Activated CD4-positive, alpha-beta T cell treated with anti-CD3 and anti-CD28 coated beads for 48 hours (primary cell): Measurements from ENCODE around the gene KRTAP10-2.
A peak's percentile ranks its signal among the peaks of the same experiment; 100 is the strongest.

Experiments used
- DNase-seq: peaks from one replicate; pipeline ENCODE4 v3.0.0-alpha.2; 2020

The KRTAP10-2 gene

DNA sequence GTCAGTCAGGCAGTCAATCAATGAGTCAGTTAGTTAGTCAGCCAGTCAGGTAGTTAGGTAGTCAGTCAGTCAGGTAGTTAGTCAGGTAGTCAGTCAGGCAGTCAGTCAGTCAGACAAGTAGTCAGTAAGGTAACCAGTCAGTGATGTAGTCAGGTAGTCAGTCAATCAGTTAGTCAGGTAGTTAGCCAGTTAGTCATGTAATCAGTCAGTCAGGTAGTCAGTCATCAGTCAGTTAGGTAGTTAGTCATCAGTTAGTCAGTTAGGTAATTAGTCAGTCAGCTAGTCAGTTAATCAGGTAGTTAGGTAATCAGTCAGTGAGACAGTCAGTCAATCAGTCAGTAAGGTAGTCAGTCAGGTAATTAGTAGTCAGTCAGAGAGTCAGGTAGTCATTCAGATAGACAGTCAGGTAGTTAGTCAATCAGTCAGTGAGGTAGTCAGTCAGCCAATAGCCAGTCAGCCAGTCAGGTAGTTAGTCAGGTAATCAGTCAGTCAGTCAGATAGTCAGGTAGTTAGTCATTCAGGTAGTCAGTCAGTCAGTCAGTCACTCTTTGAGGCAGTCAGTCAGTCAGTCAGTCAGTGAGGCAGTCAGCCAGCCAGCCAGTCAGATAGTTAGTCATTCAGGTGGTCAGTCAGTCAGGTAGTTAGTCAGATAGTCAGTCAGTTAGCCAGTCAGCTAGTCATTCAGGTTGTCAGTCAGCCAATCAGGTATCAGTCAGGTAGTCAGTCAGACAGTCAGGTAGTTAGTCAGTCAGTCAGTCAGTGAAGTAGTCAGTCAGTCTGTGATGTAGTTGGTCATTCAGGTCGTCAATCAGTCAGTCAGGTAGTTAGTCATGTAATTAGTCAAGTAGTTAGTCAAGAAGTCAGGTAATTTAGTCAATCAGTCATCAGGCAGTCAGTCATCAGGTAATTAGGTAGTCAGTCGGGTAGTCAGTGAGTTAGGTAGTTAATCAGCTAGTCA, 26.6 kb downstream of the KRTAP10-2 start:
- no peak for DNase-seq

DNA sequence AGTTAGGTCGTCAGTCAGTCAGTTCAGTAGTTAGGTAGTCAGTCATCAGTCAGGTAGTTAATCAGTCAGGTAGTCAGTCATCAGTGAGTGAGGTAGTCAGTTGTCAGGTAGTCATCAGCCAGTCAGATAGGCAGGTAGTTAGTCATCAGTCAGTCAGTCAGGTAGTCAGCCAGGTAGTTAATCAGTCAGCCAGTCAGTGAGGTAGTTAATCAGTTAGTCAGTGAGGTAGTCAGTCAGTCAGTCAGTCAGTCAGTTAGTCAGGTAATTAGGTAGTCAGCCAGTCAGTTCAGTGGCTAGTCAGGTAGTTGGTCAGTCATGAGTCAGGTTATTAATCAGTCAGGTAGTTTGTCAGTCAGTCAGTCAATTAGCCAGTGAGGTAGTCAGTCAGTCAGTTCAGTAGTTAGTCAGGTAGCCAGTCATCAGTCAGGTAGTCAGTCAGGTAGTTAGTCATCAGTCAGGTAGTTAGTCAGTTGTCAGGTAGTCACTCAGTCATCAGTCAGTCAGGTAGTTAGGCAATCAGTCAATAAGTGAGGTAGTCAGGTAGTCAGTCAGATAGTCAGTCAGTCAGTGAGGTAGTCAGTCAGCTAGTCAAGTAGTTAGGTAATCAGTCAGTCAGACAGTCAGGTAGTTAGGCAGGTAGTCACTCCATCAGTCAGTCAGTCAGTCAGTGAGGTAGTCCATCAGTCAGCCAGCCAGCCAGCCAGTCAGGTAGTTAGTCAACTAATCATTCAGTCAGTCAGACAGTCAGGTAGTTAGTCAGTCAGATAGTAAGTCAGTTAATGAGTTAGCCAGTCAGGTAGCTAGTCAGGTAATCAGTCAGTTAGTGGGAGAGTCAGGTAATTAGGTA, 27.5 kb downstream of the KRTAP10-2 start:
- no peak for DNase-seq

DNA sequence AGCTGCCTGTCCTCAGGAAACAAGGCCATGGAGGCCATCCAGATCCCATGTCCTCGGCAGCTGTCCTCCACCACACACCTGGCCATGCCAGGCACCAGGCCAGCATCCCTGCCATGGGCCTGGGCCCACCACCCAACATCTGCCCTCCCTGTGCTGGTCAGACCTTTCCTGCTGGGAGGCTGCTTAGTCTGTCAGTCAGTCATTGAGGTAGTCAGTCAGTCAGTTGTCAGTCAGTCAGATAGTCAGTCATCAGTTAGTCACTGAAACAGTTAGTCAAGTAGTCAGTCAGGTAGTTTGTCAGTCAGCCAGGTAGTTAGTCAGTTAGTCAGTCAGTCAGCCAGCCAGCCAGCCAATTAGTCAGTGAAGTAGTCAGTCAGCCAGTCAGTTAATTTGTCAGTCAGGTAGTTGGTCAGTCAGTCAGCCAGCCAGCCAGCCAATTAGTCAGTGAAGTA, 28.5 kb downstream of the KRTAP10-2 start:
- DNase-seq, result no peak

DNA sequence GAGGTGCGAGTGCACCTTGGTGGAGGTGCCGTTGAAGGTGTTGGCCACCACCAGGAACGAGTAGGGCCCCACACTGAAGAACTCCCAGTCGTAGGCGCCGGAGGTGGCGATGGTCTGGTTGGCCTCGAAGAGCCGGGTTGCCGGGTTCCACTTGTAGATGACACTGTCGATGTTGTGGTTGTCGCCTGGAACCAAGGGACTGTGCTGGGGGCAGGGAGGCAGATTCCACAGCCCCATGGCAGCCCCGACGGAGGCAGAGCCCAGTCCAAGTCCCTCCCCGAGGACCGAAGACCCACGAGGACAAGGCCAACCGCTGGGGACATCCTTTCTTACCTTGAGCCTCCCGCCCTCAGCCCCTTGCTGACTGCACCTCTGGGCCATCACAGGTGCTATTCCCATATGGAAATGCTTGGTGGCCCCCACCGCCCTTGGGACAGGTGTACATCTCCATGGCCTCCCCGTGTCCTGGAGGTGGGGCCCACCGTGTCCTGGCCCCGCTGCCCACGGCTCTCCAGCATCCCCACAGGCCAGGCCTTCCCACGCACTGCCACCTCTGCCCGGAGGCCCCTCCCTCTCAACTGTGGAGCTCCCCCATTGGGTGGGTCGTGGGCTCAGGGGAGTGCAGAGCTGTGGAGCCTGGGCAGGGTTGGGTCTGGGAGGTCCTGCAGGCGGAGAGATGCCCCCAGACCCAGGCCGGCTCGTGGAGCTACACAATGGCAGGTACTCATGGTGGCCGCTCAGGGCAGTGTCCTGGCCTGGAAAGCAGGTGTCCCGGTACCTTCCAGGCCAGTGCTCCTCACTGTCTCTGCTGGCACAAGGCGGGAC, 29.2 kb downstream of the KRTAP10-2 start:
- DNase-seq, result no peak

DNA sequence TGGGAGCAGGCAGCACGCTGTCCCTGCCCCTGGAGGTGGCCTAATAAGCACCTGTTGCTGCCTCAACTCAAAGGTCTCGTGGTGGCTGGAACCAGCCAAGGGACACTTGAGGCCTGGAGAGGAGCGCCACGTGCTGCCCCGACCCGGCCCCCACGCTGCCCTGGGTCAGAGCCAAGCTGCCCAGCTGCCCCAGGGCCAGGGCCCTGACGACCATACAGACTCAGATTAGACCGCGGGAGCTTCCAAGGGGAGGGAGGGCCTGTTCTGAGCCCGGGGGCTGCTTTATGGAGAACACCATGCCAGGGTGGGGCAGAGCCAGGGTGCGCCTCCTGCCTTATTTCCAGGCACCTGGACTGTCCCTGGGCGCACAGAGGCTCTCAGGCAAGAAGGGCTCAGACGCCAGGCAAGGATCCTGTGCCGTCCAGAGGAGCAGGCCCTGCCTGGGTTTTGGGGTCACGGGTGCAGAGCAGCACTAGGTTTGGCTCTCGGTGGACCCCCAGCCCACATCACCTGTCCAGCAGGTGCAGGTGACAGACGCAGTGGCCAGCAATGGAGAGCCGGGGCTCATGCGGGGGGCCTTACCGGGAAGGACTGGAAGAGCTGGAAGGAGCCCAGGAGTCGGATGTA, 29.9 kb downstream of the KRTAP10-2 start:
- no peak for DNase-seq

DNA sequence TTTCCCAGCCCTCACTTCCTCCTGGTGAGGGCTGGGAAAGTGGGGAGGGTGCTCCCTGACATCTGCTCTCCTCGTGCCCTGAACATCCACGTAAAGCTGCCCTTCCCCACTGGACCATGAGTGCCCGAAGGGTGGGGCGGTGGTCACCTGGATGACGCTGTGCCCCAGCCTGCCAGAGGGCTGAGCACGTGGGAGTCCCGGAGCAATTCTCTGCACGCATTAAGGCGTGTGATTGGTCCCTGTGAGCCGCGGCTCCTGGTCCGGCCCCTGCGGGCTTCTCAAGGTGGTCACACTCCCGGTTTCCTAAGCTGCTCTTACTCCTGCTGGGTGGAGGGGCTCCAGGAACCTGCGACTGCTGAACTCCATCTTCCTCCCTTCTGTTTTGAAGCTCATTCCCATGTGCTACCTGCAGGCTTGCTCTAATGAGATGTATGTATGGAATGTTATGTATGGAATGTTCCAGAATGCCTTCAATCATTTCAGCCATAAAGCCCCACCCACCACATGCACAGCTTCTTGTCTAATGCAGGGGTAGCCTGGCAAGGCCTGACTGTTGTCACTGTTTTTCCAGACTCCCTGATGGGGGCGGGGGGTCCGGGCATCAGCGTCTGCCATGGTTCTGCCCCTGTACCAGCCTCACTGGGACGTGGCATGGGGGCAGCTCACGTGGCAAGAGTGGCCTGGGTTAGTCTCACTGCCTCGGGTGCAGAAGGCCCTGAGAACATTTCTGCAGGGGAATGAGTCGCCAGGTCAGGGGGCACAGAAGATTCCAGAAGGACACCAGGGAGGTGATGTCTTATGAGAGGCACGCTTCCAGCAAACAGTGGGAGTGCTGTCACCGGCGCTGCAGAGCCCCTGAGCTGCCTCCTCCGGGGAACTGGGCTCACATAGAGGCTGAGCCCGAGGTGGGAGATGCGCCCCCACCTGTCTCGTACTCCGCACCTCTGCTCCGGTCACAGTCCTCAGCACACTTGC, 30.7 kb downstream of the KRTAP10-2 start:
- DNase-seq, result no peak

- DNase-seq, result no peak
Observed at GRCh38 chr21:44519346-44520325, 31.7 kb downstream of the KRTAP10-2 start.

GRCh38 chr21:44518686-44519085, 32.6 kb downstream of the KRTAP10-2 start:
- DNase-seq, result no peak

GRCh38 chr21:44517175-44517899, 34.0 kb downstream of the KRTAP10-2 start:
- peak; percentile 64 for DNase-seq

GRCh38 chr21:44516828-44517174, 34.5 kb downstream of the KRTAP10-2 start:
- DNase-seq, result no peak

- no peak for DNase-seq
Observed at GRCh38 chr21:44516342-44516741, 35.0 kb downstream of the KRTAP10-2 start.

- no peak for DNase-seq
Observed at GRCh38 chr21:44515359-44516165, 35.7 kb downstream of the KRTAP10-2 start.

GRCh38 chr21:44514746-44515358, 36.5 kb downstream of the KRTAP10-2 start:
- DNase-seq, result no peak

- no peak for DNase-seq
Observed at GRCh38 chr21:44514218-44514520, 37.1 kb downstream of the KRTAP10-2 start.

DNA sequence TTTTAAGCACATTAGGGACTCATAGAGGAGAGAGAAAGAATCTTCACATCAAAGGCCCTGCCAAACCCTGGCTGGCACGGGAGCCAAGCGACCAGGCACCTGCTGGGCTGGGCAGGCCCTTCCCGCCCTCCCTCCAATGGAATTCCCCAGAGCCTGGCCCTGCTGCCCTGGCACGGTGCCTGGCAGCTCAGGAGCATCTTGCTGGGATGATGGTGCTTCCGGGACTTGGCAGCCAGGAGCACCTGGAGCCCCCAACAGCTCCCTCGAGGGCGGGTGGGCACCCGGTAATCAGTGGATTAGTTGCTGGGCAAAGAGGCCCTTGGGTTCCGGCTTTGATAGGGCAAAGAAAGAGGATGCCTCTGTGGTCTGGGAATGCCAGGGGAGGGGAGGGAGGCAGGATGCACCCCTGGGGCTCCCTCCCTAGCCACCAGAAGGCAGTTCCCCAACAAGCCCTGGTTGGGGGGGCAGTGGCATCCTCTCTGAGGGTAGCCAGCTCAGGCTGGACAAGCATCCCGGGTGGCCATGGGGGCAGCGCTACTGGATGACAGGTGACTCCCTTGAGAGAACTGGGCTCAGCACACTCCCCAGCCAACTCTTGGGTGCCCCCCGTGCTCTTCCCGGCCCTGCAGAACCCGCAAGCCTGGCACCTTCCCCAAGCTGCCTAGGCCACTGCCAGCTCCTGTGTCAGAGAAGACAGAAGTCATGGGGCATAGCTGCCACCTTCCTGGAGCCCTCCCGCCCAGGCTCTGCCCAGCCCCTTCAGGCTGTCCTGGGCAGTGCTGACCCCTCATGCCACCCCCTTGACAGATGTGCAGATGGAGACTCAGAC, 37.7 kb downstream of the KRTAP10-2 start:
- no peak for DNase-seq

DNA sequence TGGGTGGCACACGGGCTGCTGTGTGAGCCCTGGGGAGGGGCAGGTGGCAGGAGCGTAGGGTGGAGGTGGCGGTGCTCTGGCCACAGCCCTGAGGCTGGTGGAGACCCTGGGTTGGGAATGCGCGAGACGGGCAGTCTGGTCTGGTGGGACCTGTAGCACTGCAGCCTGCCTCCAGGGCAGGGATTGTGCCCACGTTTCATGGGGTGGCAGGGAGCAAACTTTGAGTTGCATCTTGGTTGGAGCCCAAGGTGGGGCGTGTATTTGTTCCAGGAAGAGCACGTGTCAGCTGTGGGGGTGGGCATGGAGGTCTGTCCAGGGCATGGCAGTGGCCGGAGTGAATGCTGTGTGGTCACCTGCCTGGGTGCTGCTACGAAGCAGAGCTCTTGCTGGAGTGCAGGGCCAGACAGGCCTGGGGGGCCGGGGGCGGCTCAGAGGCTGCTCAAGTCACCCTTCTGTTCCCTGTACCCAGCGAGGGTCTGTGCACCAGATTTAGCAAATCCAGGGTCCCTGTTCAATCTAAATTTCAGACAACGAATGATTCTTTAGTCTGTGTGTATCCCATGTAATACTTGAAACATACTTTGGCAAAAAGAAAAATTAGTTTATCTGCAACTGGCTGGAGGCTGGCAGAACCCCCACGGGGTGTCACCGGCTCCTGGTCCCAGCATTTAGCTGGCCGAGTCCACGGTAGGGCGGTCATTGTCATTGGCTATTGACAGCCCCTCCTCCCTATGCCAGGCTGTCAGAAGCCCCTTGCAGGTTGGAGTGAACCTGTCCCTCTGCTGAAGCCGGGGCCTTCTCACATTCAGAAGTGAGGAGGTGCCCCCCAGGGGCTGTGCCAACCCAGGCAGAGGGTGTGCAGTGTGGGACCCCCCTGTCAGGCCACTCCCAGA, 38.6 kb downstream of the KRTAP10-2 start:
- DNase-seq, result no peak
